22Rv1 (cell line): ENCODE measurements around the gene POU2F1.

Source experiments
- H3K27ac ChIP-seq: fragments of 450-650 bp; 2 replicates; pipeline ENCODE4 v1.5.1; 2017
- ZFX ChIP-seq: fragments of 450-650 bp; IDR thresholded peaks from 2 replicates; pipeline ENCODE4 v1.6.1; 2017; ENCODE audit warnings: antibody characterized with exemption, borderline replicate concordance
- TF ChIP-seq, protein P1 (sequence below): fragments of 450-650 bp; IDR thresholded peaks from 2 replicates; pipeline ENCODE4 v1.5.1; 2017; ENCODE audit warnings: mild to moderate bottlenecking

The POU2F1 gene

DNA sequence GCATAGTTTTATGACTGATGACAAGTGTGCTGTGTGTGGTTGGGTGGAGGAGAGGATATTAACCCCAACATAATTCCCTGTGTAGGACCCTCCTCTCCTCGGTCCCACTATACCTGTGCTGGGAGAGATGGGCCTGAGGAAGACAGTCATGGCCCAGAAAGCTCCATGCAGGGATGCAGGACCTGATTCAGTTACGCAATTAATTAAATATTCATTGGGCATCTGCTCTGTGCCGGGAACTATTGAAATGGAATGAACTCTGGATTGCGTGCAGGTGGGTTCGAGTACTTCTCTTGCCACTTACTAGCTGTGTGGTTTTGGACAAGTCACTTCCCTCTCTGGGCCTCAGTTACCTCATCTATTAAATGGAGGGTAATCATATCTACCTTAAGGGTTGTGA, 223.1 kb downstream of the POU2F1 start:
- TF ChIP-seq, protein P1, sequence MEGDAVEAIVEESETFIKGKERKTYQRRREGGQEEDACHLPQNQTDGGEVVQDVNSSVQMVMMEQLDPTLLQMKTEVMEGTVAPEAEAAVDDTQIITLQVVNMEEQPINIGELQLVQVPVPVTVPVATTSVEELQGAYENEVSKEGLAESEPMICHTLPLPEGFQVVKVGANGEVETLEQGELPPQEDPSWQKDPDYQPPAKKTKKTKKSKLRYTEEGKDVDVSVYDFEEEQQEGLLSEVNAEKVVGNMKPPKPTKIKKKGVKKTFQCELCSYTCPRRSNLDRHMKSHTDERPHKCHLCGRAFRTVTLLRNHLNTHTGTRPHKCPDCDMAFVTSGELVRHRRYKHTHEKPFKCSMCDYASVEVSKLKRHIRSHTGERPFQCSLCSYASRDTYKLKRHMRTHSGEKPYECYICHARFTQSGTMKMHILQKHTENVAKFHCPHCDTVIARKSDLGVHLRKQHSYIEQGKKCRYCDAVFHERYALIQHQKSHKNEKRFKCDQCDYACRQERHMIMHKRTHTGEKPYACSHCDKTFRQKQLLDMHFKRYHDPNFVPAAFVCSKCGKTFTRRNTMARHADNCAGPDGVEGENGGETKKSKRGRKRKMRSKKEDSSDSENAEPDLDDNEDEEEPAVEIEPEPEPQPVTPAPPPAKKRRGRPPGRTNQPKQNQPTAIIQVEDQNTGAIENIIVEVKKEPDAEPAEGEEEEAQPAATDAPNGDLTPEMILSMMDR = no peak
- no peak for TF ChIP-seq ZFX
- no peak overlapping the region for H3K27ac ChIP-seq

DNA sequence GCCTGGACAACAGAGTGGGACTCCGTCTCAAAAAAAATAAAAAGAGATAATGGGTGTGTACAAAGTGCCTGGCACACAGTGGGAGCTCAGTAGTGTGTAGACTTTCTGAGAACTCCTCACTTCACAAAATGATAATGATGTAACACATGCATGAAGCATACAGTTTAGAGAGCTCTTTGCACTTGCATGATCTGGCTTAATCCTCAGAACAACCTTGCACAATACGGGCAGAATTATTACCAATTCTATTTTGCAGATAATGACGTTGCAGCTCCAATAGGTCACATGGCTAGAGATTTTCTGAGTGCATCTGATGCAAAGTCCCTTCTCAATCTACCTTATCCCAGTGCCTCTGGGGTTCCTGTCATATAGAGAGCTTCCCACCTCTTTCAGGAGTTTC, 226.3 kb downstream of the POU2F1 start:
- no peak for TF ChIP-seq ZFX
- TF ChIP-seq, protein P1 = no peak
- no peak overlapping the region for H3K27ac ChIP-seq

DNA sequence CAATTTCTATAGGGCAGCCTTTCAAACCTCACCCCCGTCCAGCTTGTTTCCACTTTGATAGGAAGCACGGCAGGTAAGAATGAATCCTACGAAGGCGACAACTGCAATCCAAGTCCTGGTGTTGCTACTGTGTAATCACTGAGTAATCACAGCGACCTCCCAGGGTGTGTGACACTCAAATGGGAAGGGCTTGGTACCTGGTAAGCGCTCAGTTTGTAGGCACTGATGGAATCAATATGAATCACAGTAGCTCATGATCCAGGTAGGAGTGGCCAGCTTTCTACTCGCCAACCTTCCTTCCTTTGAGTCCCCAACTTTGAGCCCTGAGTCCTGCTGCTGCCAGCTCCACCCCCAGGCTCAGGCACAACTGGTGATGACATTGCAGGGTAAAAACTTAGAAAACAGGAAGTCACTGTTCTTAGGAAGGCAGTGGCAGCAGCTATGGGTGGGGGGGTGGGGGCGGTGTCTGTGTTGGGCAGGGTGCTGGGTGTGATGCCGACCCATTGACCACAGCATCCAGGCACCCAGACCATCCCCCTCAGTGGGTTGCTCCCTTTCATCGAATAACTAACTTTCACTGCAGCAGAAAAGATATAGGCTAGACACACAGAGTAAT, 226.9 kb downstream of the POU2F1 start:
- H3K27ac ChIP-seq = no peak overlapping the region
- TF ChIP-seq, protein P1 = no peak
- no peak for TF ChIP-seq ZFX

DNA sequence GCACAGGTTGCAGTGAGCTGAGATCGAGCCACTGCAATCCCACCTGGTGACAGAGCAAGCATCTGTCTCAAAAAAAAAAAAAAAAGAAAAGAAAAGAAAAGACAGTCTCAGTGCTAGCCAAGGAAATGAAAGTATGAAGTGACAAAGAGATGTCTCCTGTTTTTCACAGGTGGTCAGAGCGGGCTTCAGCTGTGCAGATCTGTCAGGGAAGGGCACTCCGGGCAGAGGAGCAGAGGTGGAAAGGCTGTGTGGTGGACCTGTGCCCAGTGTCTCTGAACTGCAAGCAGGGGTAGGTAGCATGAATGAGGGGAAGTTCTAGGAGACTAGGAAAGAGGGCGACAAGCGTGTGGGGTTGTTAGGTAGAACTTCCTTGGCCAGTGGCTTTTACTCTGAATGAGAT, 230.2 kb downstream of the POU2F1 start:
- TF ChIP-seq, protein P1 = no peak
- TF ChIP-seq ZFX = no peak
- no peak overlapping the region for H3K27ac ChIP-seq

DNA sequence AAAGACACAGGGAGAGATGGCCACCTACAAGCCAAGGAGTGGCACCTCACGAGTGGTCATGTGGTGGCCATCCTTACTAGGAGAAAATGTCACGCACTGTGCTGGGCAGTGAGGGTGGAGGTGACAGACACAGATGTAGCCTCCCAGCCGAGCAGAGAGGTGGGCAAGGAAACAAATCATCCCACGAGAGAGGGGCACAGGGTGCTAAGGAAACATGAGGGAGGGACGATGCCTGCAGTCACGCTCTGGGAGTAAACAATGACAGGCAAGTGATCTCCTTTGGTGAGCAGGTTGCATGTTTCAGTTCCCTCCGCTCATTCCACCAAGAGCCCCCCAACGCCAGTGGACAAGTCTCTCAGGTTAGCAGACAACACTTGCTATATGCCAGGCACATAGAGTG, 231.8 kb downstream of the POU2F1 start:
- TF ChIP-seq, protein P1 = no peak
- no peak for TF ChIP-seq ZFX
- no peak overlapping the region for H3K27ac ChIP-seq

DNA sequence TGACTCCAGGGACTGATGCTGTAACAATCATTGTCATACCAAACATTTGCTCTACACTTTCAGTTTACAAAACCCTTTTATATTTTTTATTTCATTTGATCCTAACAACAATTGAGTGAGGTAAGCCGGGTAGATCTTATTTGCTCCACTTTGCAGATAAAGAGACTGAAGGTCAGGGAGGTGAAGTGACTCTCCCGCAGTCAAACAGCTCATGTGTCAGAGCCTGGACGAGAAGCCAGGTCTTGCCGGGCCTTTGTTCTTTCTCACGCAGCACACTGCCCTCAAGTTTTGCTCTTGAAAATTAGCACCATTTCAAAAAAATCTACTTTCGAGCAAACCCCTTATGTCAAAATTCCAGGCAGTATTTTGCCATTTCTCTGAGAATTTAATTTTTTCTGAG, 232.4 kb downstream of the POU2F1 start:
- TF ChIP-seq ZFX = no peak
- TF ChIP-seq, protein P1 = no peak
- H3K27ac ChIP-seq = no peak overlapping the region

DNA sequence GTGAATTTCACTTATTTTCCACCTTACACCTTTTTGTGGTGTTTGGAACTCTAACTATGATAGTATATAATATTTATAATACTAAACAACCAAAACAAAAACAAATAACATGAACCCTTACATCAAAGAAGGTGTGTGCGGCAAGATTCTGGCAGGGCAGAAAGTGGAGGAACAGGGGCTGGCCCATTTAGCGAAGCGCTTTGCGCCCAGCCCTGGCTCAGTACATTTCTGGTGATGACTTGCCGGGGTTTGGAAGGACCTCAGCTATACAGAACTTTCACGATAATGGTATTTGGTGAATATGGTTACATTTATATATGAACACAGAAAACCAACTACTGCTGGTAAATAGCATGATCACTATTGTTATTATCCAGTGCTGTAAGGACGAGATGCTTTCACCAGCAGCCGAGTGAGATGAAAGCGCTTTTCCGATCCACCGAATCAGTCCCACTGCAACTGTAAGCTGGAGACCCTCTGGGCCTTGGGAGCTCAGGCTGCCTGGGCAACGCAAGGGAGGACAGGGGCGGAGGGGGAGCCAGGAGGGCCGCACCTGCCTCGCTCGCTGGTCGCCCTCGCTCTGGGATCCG, 233.7 kb downstream of the POU2F1 start:
- H3K27ac ChIP-seq = no peak overlapping the region
- TF ChIP-seq, protein P1 = no peak
- TF ChIP-seq ZFX = no peak
